Esophagus mucosa (tissue), 1 donor: Measurements from ENCODE around the gene L1TD1. TPM values are rescaled to one million over a fixed set of nuclear protein-coding genes. Genes with fewer than 3 reads are reported as not detected.
"Not testable (repeated sequence)": the region's sequence is repeated elsewhere in the genome, so short reads cannot be mapped to it uniquely, and the experiment has no call there.

Source experiments
- ATAC-seq: fragments of 200-7000 bp; cut with Tn5 transposase; one replicate; pipeline ENCODE4 v1.9.1; 2020
- total RNA-seq: library from RNA; stranded (reverse); gene quantifications from one replicate; pipeline ENCODE4 v1.2.4, GENCODE V29; 2023
- donor health status: DM: yes; HTN: yes; CAD: no.

The L1TD1 gene
- not detected for total RNA-seq

GRCh38 chr1:62194651-62195544, at the start of gene L1TD1:
Gene L1TD1, plus strand, starts transcription at chr1:62194849. Its CDS starts 11,780 bp downstream, at chr1:62206629.
- ATAC-seq: peak; percentile 17

- ATAC-seq: no peak
Observed at GRCh38 chr1:62159940-62160348, 34.7 kb upstream of the L1TD1 start.

- ATAC-seq: no peak
Observed at GRCh38 chr1:62161711-62162110, 32.9 kb upstream of the L1TD1 start.

GRCh38 chr1:62170380-62170779, 24.3 kb upstream of the L1TD1 start:
- ATAC-seq: peak; percentile 40

- ATAC-seq: peak; percentile 43
Observed at GRCh38 chr1:62175568-62176179, 19.0 kb upstream of the L1TD1 start.

- ATAC-seq: no peak
Observed at GRCh38 chr1:62176597-62177312, 17.9 kb upstream of the L1TD1 start.

- no peak for ATAC-seq
Observed at GRCh38 chr1:62177621-62178020, 17.0 kb upstream of the L1TD1 start.

- no peak for ATAC-seq
Observed at GRCh38 chr1:62178372-62178771, 16.3 kb upstream of the L1TD1 start.

- not testable (repeated sequence) for ATAC-seq
Observed at GRCh38 chr1:62180054-62180453, 14.6 kb upstream of the L1TD1 start.

- ATAC-seq: no peak
Observed at GRCh38 chr1:62180639-62181038, 14.0 kb upstream of the L1TD1 start.

- ATAC-seq: no peak
Observed at GRCh38 chr1:62181532-62181931, 13.1 kb upstream of the L1TD1 start.

- ATAC-seq: not testable (repeated sequence)
Observed at GRCh38 chr1:62182157-62182556, 12.5 kb upstream of the L1TD1 start.

GRCh38 chr1:62183164-62184020, 11.3 kb upstream of the L1TD1 start:
- not testable (repeated sequence) for ATAC-seq

- ATAC-seq: no peak
Observed at GRCh38 chr1:62184336-62184735, 10.3 kb upstream of the L1TD1 start.

- not testable (repeated sequence) for ATAC-seq
Observed at GRCh38 chr1:62185233-62185632, 9.4 kb upstream of the L1TD1 start.

GRCh38 chr1:62185677-62186076, 9.0 kb upstream of the L1TD1 start:
- no peak for ATAC-seq

GRCh38 chr1:62187548-62187947, 7.1 kb upstream of the L1TD1 start:
- no peak for ATAC-seq

GRCh38 chr1:62188111-62188510, 6.5 kb upstream of the L1TD1 start:
- ATAC-seq: no peak

GRCh38 chr1:62196086-62196690, 1.5 kb downstream of the L1TD1 start:
- no peak for ATAC-seq

GRCh38 chr1:62198069-62198780, 3.6 kb downstream of the L1TD1 start:
- no peak for ATAC-seq

GRCh38 chr1:62198781-62199125, 4.1 kb downstream of the L1TD1 start:
- no peak for ATAC-seq
